ENCODE data around the gene SLC7A9. TPM values are rescaled to one million over a fixed set of nuclear protein-coding genes. Genes with fewer than 3 reads are reported as not detected.

SLC7A9 gene
- total RNA-seq, 1 donor = not detected

GRCh38 chr19:32910874-32911273 lies 41.3 kb upstream of the SLC7A9 start:
- no peak overlapping the region for H3K4me3 ChIP-seq (ENCODE audit: low read depth, low read length)
- no peak for TF ChIP-seq CTCF (IDR thresholded peaks at IDR 0.05; ENCODE audit: insufficient read depth, low read length)
- DNase-seq (ENCODE audit: low read depth) = no peak

GRCh38 chr19:32910094-32910493 lies 40.5 kb upstream of the SLC7A9 start:
- DNase-seq (ENCODE audit: low read depth) = no peak
- no peak for TF ChIP-seq CTCF (IDR thresholded peaks at IDR 0.05; ENCODE audit: insufficient read depth, low read length)
- H3K4me3 ChIP-seq (ENCODE audit: low read depth, low read length) = no peak overlapping the region

GRCh38 chr19:32909257-32909656 lies 39.7 kb upstream of the SLC7A9 start:
- no peak overlapping the region for H3K4me3 ChIP-seq (ENCODE audit: low read depth, low read length)
- TF ChIP-seq CTCF (IDR thresholded peaks at IDR 0.05; ENCODE audit: insufficient read depth, low read length) = no peak
- DNase-seq (ENCODE audit: low read depth) = no peak

- no peak for DNase-seq (ENCODE audit: low read depth)
- no peak overlapping the region for H3K4me3 ChIP-seq (ENCODE audit: low read depth, low read length)
- TF ChIP-seq CTCF (IDR thresholded peaks at IDR 0.05; ENCODE audit: insufficient read depth, low read length) = no peak
Observed at GRCh38 chr19:32908641-32909190, 39.1 kb upstream of the SLC7A9 start.

- TF ChIP-seq CTCF (IDR thresholded peaks at IDR 0.05; ENCODE audit: insufficient read depth, low read length) = no peak
- H3K4me3 ChIP-seq (ENCODE audit: low read depth, low read length) = no peak overlapping the region
- DNase-seq (ENCODE audit: low read depth) = no peak
Observed at GRCh38 chr19:32902448-32902847, 32.9 kb upstream of the SLC7A9 start.

- no peak overlapping the region for H3K4me3 ChIP-seq (ENCODE audit: low read depth, low read length)
- DNase-seq (ENCODE audit: low read depth) = no peak
- TF ChIP-seq CTCF (IDR thresholded peaks at IDR 0.05; ENCODE audit: insufficient read depth, low read length) = no peak
Observed at GRCh38 chr19:32901504-32902161, 32.1 kb upstream of the SLC7A9 start.

All from fibroblast of the aortic adventitia (primary cell).